Kidney (tissue), 14 donors: ENCODE data around the gene TTC13. TPM values are rescaled to one million over a fixed set of nuclear protein-coding genes. Genes with fewer than 3 reads are reported as not detected.

Source experiments
- DNase-seq, 5 donors: peaks; one replicate each; pipeline ENCODE4 v3.0.0-alpha.2; 2013 to 2020
- FAIRE-seq: peaks from 2 replicates; lab custom pipeline; 2012; peaks lifted over from hg19 to GRCh38; lab: Jason Lieb, UNC
- H3K27ac ChIP-seq, 2 donors: one replicate each; pipeline ENCODE4 v1.7.0; 2013; ENCODE audit warnings: low read depth in 2 of 2, low read length in 2 of 2, inconsistent platforms in 1 of 2
- H3K27me3 ChIP-seq: one replicate; pipeline ENCODE4 v1.7.1; 2013; ENCODE audit warnings: low read length, inconsistent platforms; ENCODE audit not compliant: control insufficient read depth, insufficient read depth
- H3K36me3 ChIP-seq, 3 donors: one replicate each; pipeline versions ENCODE4 v1.7.0 to v1.7.1; 2013; ENCODE audit warnings: low read length in 3 of 3, control low read depth in 1 of 3, inconsistent platforms in 1 of 3; ENCODE audit not compliant: insufficient read depth in 3 of 3, control insufficient read depth in 2 of 3
- H3K4me1 ChIP-seq, 3 donors: one replicate each; pipeline versions ENCODE4 v1.7.0 to v1.7.1; 2013; ENCODE audit warnings: low read length in 3 of 3, inconsistent platforms in 1 of 3, low read depth in 1 of 3; ENCODE audit not compliant: control insufficient read depth in 2 of 3, insufficient read depth in 2 of 3
- H3K4me3 ChIP-seq, 3 donors: one replicate each; pipeline versions ENCODE4 v1.7.0 to v1.8.1; 2013; ENCODE audit warnings: low read length in 3 of 3, control low read depth in 1 of 3, inconsistent platforms in 1 of 3
- H3K9ac ChIP-seq, 3 donors: one replicate each; pipeline versions ENCODE4 v1.7.0 to v1.7.1; 2013; ENCODE audit warnings: low read length in 3 of 3, control low read depth in 1 of 3, inconsistent platforms in 1 of 3
- H3K9me3 ChIP-seq, 3 donors: one replicate each; pipeline versions ENCODE4 v1.7.0 to v1.7.1; 2013; ENCODE audit warnings: low read length in 3 of 3, control low read depth in 1 of 3, inconsistent platforms in 1 of 3; ENCODE audit not compliant: control insufficient read depth in 2 of 3, insufficient read depth in 1 of 3
- CTCF ChIP-seq: IDR thresholded peaks from 3 replicates; pipeline ENCODE4 v1.5.1; 2012; ENCODE audit warnings: mild to moderate bottlenecking, moderate library complexity, borderline replicate concordance; ENCODE audit not compliant: insufficient read depth; ENCODE audit errors: extremely low read depth
- intact Hi-C: fragments of 100-400 bp; cut with DNase I; formaldehyde crosslinking; loops from one replicate; pipeline ENCODE4 v1.11.1; 2022
- polyA plus RNA-seq: library from polyadenylated mRNA; stranded (reverse); fragments of 350-450 nt; fragmentation: Illumina TruSeq; extraction: RNeasy Lipid Tissue Mini Kit (QIAGEN cat#74804); gene quantifications from one replicate; pipeline ENCODE4 v1.2.3, GENCODE V29; 2014; ENCODE audit warnings: low read depth, low replicate concordance; ENCODE audit not compliant: insufficient read depth
- total RNA-seq: library from RNA; stranded (reverse); fragmentation: NEBNext Ultra II Directional; extraction: Animal tissue kit (Norgen Biotek cat#: 25700); gene quantifications from one replicate; pipeline ENCODE4 v1.2.1, GENCODE V29; 2021
- donor health status: control.
- donor health status: control.
- donor health status: control.
- donor health status: control.
- donor health status: control.
- donor health status: DM: yes; HTN: yes; CAD: no.
- donor health status: Normal renal cell carcinoma (clear cell type).

Gene TTC13
- total and polyA plus RNA-seq, 2 donors from 2014 or later, result 4.2 to 15.6 TPM

DNA sequence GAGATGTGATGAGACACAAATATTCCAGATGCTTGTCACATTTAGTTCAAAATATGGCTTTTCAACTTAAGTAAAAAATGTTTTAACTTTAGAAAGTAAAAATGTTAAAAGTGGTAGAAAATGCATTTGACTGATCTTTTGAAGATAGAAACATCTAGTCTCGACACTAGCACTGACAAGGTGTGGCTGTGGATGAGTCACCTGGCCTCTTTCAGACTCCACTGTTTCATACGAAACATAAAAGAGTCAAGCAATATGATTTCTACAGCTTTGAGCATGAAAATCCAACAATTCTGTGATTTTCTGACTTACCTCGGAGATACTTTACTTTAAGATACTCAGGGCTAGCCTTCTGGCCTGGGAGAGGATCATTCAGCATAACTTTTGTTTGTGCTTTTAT lies 47.7 kb downstream of the TTC13 start:
- no peak for FAIRE-seq
- no peaks in the 10 kb centered on the region for H3K27me3 ChIP-seq
- H3K4me1 ChIP-seq, result no peaks in the 10 kb centered on the region
- no peak overlapping the region for H3K4me3 ChIP-seq
- no peak overlapping the region for H3K9ac ChIP-seq
- DNase-seq, result no peak
- peaks cover 3 to 7% (median 3%) of the 10 kb centered on the region in 3 donors for H3K36me3 ChIP-seq
- peaks cover 0 to 2% (median 0%) of the 10 kb centered on the region in 3 donors for H3K9me3 ChIP-seq
- intact Hi-C loops, result no loop called here
- TF ChIP-seq CTCF, result no peak
- no peak overlapping the region for H3K27ac ChIP-seq

DNA sequence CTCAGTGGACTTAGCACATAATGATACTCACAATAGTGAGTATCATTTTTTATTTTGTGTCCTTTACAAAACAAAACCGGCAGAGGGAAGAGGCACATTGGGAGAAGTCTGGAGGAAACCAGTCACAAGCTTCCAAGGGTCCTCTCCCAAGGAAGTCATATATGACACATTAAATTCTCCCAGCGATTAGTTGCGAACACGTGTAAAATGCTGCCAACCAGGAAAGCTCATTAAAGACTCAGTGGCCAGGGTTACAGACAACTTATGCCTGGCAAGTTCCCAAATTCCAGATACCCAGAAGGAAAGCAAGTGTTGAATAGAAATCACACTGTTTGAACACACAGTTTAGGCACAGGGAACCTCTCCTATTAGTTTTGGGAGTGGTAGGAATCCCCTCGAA lies 52.5 kb downstream of the TTC13 start:
- no peak for TF ChIP-seq CTCF
- Histone ChIP-seq H3K27me3 (no peaks in the 10 kb centered on the region), H3K27ac (no peak overlapping the region), H3K36me3 (peaks cover 3 to 8% (median 6%) of the 10 kb centered on the region in 3 donors), H3K9me3 (peaks cover 0 to 2% (median 0%) of the 10 kb centered on the region in 3 donors), H3K4me3 (no peak overlapping the region), H3K4me1 (no peaks in the 10 kb centered on the region), H3K9ac (no peak overlapping the region)
- no peak for DNase-seq
- no peak for FAIRE-seq
- intact Hi-C loops, result loop anchor here (10.0 kb wide), 1 partner anchor 289 kb away; no protein-coding TSS in a partner anchor

DNA sequence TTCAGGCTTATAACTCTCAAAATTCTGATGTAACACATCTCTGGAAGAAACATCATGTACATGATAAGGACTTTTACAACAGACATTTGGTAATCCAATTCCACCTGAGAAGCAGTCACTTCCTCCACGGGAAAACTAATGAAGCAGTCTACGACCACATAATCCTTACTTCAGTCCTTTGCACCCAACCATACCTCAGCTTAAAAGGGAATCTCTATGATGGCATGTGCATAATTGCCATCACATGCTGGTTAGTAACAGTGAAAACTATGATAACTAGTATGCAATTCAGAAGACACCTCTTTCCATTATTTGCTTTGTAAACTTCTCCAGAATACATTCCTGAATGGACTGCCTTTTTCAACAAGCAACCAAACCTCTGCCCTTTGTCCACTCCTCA lies 53.1 kb downstream of the TTC13 start:
- Histone ChIP-seq H3K36me3 (peaks cover 0 to 8% (median 3%) of the 10 kb centered on the region in 3 donors), H3K27ac (no peak overlapping the region), H3K4me3 (no peak overlapping the region), H3K4me1 (no peaks in the 10 kb centered on the region), H3K9ac (no peak overlapping the region), H3K27me3 (no peaks in the 10 kb centered on the region), H3K9me3 (peaks cover 0 to 2% (median 0%) of the 10 kb centered on the region in 3 donors)
- FAIRE-seq (no peak), DNase-seq (no peak)
- intact Hi-C loops, result loop anchor here (10.0 kb wide), 1 partner anchor 289 kb away; no protein-coding TSS in a partner anchor
- TF ChIP-seq CTCF, result no peak

GRCh38 chr1:230923176-230923575 lies 55.5 kb downstream of the TTC13 start:
- FAIRE-seq, result no peak
- H3K4me1 ChIP-seq, result no peaks in the 10 kb centered on the region

More at GRCh38 chr1:230923176-230923575, 55.5 kb downstream of the TTC13 start:
- Histone ChIP-seq H3K9ac (no peak overlapping the region), H3K27me3 (no peaks in the 10 kb centered on the region), H3K27ac (no peak overlapping the region), H3K4me3 (no peak overlapping the region), H3K9me3 (no peaks in the 10 kb centered on the region), H3K36me3 (peaks cover 3 to 5% (median 4%) of the 10 kb centered on the region in 3 donors)
- TF ChIP-seq CTCF, result no peak
- no peak for DNase-seq
- intact Hi-C loops, result loop anchor here (10.0 kb wide), 1 partner anchor 292 kb away; no protein-coding TSS in a partner anchor
